Measurements from ENCODE around the gene FAM83F.

The FAM83F gene

DNA sequence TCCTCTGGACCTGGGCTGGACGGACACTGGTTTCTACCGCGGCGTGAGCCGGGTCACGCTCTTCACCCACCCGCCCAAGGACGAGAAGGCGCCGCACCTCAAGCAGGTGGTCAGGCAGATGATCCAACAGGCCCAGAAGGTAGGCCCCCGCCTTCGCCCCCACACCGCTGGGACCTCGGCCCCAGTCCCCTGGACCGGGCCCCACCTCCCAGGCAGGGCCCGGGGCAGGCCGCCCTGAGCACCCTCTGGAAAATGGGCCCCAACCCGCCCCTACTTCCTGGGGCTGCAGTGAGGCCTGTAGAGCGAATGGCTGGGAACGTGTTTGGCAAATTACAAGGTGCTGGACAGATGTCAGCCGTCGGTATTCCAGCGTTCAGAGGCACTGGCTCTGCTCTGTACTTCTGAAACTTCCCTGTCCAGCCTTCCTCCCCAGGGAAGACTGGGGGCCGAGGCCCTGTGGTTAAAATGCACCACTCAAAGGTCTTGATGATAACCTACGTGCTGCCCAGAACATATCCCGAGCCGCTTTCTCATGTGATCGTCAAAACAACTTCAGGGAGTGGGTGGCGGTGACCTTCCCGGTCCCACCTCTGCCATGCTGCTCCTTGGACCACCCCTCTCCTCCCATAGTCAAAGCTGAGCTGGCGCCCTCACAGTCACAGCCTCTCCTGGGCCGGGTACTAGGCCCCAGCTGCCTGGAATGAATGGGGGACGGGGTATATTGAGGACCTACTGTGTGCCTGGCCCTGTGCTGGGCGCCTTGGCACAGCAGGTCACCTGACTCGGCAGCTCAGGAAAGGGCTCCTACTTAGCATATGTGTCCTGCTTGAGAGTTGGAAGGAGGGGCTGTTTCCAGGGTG lies 869 bp downstream of the FAM83F start:
- DNase-seq, result no peak

DNA sequence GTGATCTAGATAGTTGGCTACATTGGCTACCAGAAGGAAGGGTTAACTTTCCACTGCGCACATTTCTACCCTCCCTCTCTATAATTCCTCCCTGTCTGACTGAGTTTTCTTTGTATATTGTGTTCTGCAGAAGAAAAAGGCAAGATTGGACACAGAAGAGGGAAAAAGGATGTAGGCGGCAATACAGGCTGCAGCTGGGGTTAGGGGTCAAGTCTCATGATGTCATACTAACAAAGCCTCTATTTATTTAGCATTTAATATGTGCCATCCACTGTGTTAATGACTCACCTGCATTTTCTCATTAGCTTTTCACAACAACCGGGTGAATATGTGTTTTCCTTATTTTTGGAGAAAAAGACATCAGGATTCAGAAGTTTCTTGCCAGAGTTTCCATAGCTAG lies 2.0 kb downstream of the FAM83F start:
- DNase-seq, result no peak

DNA sequence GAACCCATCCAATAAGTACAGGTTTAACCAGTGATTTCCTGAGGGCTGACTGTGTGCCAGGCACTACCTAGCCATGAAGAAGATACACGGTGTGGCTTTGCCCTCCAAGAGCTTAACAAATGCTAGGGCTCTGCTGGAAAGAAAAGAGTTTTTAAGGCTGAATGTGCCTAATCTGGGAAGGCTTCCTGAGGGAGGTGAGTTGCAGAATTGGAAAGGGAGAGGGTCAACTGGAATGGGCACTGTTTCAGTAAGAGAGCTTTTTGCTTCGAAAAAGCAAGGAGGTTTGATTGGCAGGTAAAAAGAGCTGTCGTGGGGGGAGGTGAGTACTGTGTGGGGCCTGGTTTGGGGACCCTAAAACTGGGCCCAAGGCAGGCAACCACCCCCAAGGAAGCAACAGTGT lies 2.7 kb downstream of the FAM83F start:
- DNase-seq, result no peak

DNA sequence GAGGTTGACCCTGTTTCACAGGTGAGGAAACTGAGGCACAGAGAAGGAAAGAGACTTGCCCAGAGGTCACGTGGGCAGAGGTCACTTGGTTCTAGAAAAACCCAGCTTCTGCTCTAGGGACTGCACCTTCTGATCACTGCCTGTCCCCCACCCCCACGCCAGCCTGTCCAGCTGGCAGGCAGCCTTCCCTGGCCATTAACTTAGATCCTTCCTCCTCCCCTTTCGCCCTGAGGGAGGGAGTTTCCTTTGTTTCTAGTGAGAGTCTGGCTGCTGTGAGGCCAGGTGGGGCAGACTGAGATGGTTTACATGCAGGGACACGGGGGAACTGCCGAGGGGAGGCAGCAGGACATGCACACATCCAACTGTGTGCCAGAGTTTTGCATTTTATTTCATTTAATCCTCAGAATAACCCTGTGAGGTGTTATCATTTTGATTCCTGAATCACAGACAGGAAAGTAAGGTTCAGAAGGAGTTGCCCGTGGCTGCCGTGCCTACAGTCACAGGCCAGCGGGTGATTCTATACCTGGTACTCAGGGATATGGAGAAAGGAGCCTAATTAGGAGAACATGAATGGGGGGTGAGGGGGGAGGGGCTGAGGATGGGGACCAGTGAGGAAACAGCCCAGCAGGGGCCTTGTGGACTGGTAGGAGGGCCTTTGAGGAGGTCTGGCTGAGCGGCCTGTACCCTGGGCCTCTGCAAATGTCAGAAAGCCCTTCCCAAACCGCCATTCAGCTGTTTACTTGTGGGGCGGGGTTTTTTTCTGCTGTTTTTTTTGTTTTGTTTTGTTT lies 3.4 kb downstream of the FAM83F start:
- DNase-seq, result no peak

DNA sequence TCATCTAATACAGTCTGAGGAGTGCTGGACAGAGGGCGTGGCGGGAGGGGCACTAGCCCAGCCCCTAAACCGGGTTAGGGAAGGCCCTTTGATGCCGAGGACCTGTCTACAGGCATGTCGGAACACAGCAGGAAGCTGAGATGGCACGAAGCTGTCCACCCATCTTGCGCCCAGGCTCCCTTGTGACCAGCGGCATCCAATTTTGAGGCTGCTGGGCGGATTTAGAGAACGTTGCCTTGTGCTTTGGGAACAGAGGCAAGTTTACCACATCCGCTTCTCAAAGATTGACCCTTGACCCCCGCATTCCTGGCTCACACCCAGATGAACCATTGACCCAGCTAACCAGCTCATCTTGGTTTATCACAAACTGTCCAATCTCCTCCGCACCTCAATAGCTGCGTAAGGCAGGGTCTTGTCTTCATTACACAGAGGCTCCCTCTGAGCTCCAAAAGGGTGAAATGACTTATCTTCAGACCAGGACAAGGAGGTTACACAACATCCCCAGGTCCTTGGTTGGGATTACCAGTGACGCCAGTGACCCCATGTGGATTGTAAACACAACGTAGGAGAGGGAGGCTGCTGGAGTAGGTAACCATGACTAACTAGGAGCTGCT lies 4.5 kb downstream of the FAM83F start:
- no peak for DNase-seq

DNA sequence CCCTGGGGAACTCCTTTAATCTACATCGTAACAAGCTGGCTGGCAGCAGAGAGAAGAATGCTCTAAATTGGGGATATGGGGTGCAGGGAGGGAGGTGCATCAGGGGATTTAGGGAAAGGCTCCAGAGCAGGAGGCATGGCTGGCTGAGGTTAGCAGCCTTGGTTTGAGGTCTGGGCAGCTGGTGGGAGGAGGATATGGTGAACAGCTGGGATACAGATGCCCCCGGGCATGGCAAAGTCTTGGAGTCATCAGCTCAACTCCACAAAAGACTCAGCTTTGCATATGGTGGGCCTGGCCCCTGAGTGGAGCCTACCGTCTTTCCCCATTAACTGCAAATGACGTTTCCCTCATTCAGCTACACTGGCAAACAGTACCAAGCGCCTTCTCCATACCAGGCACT lies 5.4 kb downstream of the FAM83F start:
- no peak for DNase-seq

DNA sequence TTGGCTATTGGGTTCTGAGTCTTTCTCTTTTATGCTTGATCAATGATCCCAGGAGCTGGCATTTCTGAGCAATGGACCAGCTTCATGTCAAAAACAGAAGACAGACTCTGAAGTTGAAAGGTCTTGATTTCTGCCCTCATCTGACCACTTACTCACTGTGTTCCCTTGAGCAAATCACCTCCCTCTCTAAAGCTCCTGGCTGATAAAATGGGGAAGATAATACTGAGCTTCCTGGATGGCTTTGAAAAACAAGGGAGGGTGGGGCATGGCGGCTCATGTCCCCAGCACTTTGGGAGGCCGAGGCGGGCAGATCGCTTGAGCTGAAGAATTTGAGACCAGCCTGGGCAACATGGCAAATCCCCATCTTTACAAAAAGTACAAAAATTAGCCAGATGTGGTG lies 6.4 kb downstream of the FAM83F start:
- no peak for DNase-seq

DNA sequence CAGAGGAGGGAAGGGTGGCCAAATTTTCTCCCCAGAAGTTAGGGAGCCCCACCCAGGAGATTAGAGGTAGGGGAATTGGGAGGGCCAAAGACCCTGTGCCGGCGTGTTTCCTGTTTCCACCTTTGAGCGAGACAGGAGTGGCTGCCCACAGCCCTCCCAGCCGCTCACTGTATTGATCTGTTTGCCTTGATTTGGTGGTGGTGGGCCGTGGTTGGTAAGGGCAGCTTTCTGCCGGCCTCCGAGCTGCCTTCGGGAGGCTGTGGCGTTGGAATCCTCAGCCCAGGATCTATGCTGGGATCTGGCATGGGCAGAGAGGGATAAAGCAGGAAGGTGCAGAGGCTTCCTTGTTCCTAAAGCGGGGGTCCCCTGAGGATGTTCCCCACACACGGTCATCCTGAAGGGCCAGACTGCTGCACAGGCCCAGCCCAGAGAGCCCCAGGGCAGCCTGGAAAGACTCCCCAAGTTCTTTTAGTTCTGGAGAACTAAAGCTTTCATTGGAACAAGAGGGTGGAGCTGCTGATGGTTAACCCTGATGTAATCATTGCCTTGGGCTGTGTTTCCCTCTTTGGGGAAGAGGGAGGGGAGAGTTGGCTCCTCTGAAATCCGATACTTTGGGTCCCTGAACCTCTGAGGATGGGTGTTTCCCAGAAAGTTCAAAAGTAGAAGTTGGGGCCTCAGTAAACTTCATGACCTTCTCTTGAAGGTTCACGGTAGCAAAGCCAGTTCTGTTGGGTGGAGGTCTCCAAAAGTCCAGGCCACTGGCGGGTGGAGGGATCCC lies 7.2 kb downstream of the FAM83F start:
- DNase-seq, result no peak

DNA sequence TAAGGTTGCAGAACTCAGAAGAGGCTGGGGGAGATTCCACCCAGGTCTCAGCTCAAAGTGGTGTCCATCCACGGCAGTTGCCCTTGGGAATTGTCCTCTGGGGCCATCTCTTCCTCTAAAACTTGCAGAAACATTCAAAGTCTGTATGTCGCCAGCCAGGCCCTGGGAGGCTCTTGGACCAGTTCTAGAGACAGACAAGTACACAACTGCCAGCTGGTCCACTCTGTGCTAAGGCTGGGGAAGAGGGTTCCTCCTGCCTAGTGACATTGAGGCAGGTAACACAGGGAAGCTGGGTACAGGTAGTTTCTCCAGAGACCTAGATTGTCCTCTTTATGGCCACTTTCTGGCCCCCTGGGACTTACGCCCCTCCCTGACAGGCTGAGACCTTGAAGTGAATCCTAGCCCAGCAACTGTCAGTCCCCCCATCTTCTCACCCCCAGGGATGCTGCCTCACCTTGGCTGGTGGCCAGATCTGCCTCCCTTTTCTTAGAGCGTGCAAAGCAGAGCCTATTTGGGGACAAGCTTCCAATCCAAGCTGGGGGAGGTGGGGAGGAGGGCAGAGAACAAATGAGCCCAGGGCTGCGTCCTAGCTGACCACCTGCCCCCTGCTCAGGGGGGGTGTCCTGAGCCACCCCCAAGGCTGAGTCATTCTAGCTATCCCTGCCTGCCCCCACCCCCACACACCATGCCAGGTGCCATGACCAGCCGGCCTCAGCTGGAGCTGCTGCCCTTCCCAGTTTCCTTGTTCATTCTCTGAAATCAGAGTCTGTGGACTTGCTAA lies 8.4 kb downstream of the FAM83F start:
- no peak for DNase-seq

DNA sequence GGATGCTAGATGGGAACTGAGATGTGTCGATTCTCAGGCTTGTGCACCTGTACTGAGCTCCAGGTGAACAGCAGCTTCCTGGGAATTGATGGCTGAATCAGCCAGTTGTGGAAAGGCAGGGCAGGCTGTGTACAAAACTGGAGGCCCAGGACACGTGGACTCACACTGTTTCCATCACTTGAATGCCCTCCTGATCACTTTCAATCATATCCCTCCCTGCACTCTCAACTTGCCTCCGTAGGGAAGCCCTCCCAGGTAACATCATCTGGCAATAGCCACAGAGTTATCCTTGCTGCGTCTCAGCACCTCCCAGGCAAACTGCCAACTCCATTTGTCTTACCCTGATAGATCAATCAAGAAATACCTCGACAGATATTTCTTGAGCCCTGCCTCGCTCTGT lies 10.1 kb downstream of the FAM83F start:
- DNase-seq, result no peak

DNA sequence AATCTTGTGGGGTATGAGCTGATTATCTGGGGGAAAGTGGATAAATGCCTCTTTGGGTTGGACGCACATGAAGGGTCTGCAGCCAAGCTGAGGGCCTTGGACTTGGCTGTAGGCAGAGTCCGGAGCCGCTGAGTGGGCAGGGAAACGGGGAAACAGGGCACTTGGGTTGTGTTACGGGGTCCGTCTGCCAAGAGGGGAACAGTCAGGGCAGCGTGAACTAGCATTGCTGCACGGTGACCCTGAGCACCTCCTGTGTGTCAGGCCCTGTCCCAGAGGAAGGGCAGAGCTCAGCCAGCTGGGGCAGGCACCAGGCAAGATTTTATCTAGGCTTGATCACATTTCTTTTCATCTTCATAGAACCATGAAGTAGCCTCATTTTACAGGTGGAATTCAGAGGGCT lies 11.9 kb downstream of the FAM83F start:
- DNase-seq, result no peak

DNA sequence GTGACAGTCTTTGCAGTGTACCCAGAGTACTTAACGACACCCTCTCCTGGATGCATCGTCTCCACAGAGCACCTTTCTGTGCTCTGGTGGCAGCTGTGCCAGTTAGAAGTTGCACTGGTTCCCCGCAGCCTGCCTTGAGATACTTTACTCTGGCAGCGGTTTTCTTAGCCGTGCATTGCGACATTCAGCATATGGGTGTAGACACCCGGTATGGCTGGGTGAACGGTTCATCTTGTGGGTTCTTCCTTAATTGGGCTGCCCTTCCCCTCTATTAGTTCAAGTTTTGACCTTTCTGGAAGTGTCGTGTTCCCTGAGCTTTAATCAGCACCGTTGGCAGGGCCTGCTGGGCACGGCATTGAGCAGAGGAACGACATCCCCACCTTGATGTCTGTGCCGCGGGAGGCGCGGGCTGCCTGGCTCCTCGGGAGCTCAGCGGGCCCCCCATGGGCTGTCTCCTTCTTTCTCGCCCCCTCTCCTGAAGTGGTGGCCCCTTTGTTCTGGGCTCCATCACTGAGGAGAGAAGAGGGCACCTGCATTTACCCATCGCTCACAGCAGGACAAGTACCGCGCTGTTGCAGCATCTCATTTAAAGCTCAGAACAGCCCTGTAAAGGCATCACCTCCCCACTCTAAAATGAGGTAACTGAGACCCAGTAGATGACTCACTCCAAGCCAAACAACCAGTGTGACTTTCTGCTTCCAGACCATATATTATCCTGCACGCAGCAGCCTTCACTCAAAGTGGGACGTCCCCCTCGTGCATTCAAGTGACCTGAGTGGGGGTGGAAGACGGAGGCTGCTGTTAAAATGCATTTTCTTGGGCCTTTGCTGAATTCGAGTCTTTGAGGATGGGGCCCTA lies 13.3 kb downstream of the FAM83F start:
- DNase-seq, result no peak

DNA sequence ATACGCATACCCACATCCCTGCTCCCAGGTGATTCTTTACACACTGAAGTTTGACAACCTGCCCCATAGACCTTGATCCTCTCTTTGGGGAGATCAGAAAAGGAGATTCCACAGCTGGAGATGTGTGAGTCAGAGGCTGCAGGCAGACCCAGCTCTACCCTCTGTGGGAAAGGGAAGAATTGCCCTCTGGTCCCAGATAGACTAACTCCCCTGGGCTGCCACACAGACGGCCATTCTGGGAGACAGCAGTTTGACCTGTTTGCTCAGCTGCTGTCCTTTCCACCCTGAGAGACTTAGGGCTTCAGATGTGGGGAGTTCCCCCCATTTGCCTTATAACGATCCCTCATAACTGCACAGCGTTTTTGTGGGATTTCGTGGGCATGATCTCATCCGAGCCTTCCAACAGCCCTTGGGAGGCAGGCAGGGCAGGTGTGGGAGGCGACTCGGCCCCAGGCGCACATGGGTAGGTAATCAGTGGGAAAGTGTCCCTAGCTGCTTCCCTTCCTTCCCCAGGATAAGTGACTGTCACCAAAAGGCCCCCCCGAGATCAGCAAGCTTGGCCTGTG lies 14.1 kb downstream of the FAM83F start:
- no peak for DNase-seq

DNA sequence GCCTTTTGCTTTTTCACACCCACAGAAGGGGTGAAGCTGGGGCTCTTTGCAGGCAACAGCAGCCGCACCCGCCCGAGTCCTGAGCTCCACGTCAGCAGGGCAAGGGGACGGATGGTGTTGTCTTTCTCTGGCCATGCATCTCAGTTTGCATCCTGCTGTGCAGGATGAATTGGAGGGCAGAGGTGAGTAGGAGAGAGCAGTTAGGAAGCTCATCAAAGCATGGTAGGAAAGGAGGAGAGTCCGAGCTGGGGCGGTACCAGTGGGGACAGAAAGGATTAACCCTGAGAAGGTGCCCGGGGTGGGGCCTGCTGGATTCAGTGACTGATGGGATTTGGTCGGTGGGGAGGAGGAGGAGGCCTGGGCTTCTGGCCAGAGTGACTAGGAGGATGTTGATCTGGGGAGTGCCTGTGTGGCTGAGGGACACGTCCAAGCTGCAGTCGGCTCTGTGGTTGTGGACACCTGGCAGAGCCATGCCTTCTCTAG lies 14.6 kb downstream of the FAM83F start:
- DNase-seq, result no peak

DNA sequence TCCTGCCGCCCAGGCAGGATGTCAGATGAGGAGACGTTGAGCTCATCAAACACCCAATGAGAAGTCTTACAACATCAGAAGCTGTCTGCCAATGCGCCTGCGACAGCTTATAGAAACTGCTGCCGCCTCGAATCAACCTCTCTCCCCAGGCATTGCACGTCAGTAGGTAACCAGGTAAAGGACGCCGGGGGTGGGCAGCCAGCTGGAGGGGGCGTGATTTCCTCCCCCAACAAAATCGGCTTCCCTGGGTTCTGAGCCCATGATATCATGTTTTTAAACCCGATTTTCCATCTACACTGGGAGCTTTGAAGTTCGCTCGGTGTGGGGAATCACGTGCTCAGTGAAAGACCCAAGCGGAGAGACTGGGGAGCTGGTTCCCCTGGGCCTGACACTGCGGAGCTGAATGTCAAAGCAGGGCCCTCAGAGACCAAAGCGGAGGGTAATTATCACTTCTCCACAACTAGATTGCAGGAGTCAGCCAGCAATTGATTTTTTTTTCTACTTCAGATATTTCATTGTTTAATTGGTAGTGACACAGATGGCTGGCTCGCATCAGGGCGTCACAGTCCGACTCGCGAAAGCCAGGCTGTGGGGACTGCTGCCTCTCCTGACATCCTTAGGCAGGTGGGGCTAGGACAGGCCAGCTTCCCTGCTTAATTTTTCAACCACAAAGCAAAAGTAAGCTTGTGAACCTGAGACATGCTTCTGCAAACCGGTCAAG lies 15.4 kb downstream of the FAM83F start:
- DNase-seq, result peak; percentile 39

DNA sequence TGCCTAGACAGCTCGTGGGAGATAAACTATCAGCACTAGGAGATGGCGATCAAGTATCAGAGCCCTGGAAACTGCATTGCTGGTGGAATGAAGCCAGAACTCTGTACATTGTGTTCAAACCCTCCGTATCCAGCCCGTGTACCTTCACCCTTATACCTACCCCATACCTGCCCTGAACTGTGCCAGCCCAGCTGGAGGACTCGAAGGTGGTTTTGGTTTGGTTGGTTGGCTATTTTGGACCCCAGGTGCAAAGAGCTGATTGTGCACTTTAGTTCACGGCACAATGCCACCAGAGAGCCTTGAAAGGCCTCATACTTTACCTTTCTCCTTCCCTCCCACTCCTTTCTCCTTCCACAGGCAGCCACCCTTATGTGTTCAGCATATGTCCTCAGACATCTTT lies 16.0 kb downstream of the FAM83F start:
- DNase-seq, result no peak

DNA sequence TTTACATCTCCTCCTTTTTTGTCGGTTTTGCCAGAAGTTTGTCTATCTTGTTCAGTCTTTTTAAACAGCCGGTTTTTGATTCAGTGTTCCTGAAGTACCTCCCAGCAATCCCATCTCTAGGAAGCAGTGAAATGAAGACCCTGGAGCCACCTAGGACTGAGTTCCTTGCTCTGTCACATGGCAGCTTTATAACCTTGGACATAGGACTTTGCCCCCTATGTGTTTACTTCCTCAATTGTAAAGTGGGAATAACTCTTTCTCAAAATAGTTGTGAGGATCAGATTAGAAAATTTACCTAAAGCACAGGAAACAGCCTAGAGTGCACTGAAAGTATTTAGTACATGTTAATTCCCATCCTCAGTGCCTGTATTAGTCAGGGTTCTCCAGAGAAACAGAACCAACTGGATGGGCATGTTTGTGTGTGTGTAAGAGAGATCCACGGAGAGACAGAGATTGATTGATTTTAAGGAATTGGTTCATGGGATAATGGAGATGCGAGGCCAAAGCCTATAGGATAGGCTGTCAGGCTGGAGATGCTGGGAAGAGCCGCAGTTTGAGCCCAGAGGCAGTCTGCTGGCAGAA lies 20.0 kb downstream of the FAM83F start:
- DNase-seq, result no peak

DNA sequence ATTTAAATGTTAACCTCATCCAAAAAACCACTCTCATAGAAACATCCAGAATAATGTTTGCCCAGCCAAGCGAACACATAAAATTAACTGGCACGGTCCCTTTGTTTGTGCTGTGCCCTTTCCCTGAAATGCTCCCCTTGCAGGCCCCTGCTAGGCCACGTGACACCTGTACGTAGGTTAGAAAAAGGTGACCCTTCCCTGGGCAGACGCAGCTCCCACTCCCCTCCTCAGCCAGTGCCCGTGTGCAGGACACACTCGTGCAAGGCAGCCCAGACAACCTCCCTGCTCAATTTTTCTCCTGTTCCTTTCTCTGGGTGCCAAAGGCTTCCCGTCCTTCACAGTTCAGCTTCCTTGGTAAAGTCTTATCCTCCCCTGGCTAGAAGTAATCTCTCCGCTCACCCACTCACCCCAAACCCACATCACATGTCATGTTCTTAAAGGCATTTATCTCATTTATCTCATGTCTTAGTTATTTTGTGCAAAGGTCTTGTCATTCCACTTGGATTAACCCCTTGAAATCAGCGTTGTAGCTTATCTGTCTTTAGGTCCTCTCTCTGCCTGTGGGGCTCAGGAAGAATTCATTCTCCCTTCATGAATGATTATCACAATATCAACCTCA lies 20.7 kb downstream of the FAM83F start:
- no peak for DNase-seq

DNA sequence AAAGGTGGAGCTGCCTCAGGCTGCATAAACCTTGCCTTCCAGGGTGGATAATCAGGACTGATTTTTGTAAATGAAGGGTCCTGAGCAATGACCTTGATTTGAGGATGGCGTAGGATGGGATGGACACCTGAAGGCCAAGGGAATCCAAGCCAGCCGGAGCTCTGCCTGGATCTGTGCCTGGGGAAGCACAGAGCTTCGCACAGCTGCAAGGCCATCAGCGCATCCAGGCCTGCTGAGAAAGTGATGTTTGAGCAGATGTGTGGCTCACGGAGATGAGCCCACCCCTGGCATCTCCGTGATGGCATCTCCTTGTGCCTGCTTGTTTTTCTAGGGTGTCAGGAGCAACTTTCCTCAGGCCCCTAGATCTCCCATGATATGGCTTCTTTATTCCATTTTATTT lies 23.3 kb downstream of the FAM83F start:
- no peak for DNase-seq
